ENCODE measurements around the gene DCDC1. TPM values are rescaled to one million over a fixed set of nuclear protein-coding genes. Genes with fewer than 3 reads are reported as not detected.

DCDC1 gene
- total RNA-seq, 4 donors from 2014 or later = 0.32 TPM; not detected in 3

GRCh38 chr11:30990625-30991296 lies 378.8 kb downstream of the DCDC1 start:
- H3K4me3 ChIP-seq = no peak overlapping the region
- H3K9me3 ChIP-seq = no peaks in the 10 kb centered on the region
- H3K4me1 ChIP-seq = no peaks in the 10 kb centered on the region
- no peak overlapping the region for H3K27ac ChIP-seq
- in situ Hi-C loops (cut with MboI; ENCODE audit: low pct_ligation_motif_present in 1 of 4, low pct_unique_long_range_greater_than_20kb in 1 of 4, low sequenced_read_pairs in 3 of 4) = no loop called here
- H3K27me3 ChIP-seq = no peaks in the 10 kb centered on the region
- WGBS, 2 donors (ENCODE audit: low coverage in 1 of 2) = 44 to 55% methylated on average over 6 to 7 of the region's 7 CpGs
- no peak for DNase-seq
- intact Hi-C loops (cut with DNase I; ENCODE audit: low total_unique reads) = no loop called here
- no peaks in the 10 kb centered on the region for H3K36me3 ChIP-seq
- no peak for TF ChIP-seq POLR2A (IDR thresholded peaks at IDR 0.05)
- TF ChIP-seq EP300 (IDR thresholded peaks at IDR 0.05; ENCODE audit: low read depth) = no peak
- no peak for TF ChIP-seq POLR2AphosphoS5 (IDR thresholded peaks at IDR 0.05)
- TF ChIP-seq CTCF (IDR thresholded peaks at IDR 0.05) = no peak

- no peak for DNase-seq
- TF ChIP-seq EP300 (IDR thresholded peaks at IDR 0.05; ENCODE audit: low read depth) (no peak), POLR2AphosphoS5 (IDR thresholded peaks at IDR 0.05) (no peak), POLR2A (IDR thresholded peaks at IDR 0.05) (no peak), CTCF (IDR thresholded peaks at IDR 0.05) (no peak)
- intact Hi-C loops (cut with DNase I; ENCODE audit: low total_unique reads) (no loop called here), in situ Hi-C loops (cut with MboI; ENCODE audit: low pct_ligation_motif_present in 1 of 4, low pct_unique_long_range_greater_than_20kb in 1 of 4, low sequenced_read_pairs in 3 of 4) (no loop called here)
- Histone ChIP-seq H3K36me3 (no peaks in the 10 kb centered on the region), H3K9me3 (no peaks in the 10 kb centered on the region), H3K4me3 (no peak overlapping the region), H3K27ac (no peak overlapping the region), H3K4me1 (no peaks in the 10 kb centered on the region), H3K27me3 (no peaks in the 10 kb centered on the region)
Measured at GRCh38 chr11:30987819-30988218, 381.7 kb downstream of the DCDC1 start.

GRCh38 chr11:30985536-30985935 lies 384.0 kb downstream of the DCDC1 start:
- H3K27ac ChIP-seq = no peak overlapping the region
- no peaks in the 10 kb centered on the region for H3K27me3 ChIP-seq
- no peaks in the 10 kb centered on the region for H3K36me3 ChIP-seq
- intact Hi-C loops (cut with DNase I; ENCODE audit: low total_unique reads) (no loop called here), in situ Hi-C loops (cut with MboI; ENCODE audit: low pct_ligation_motif_present in 1 of 4, low pct_unique_long_range_greater_than_20kb in 1 of 4, low sequenced_read_pairs in 3 of 4) (no loop called here)
- no peak overlapping the region for H3K4me3 ChIP-seq
- H3K9me3 ChIP-seq = no peaks in the 10 kb centered on the region
- TF ChIP-seq POLR2A (IDR thresholded peaks at IDR 0.05) = no peak
- DNase-seq = no peak
- H3K4me1 ChIP-seq = no peaks in the 10 kb centered on the region

- no peaks in the 10 kb centered on the region for H3K4me1 ChIP-seq
- no peak overlapping the region for H3K4me3 ChIP-seq
- no peaks in the 10 kb centered on the region for H3K27me3 ChIP-seq
- H3K27ac ChIP-seq = no peak overlapping the region
- H3K36me3 ChIP-seq = no peaks in the 10 kb centered on the region
- 59 to 82% methylated on average over 3 of the region's 3 CpGs for WGBS, 2 donors (ENCODE audit: low coverage in 1 of 2)
- intact Hi-C loops (cut with DNase I; ENCODE audit: low total_unique reads) (no loop called here), in situ Hi-C loops (cut with MboI; ENCODE audit: low pct_ligation_motif_present in 1 of 4, low pct_unique_long_range_greater_than_20kb in 1 of 4, low sequenced_read_pairs in 3 of 4) (no loop called here)
- no peak for TF ChIP-seq POLR2AphosphoS5 (IDR thresholded peaks at IDR 0.05)
- TF ChIP-seq EP300 (IDR thresholded peaks at IDR 0.05; ENCODE audit: low read depth) = no peak
- TF ChIP-seq POLR2A (IDR thresholded peaks at IDR 0.05) = no peak
- TF ChIP-seq CTCF (IDR thresholded peaks at IDR 0.05) = no peak
- no peak for DNase-seq
- H3K9me3 ChIP-seq = no peaks in the 10 kb centered on the region
Measured at GRCh38 chr11:30984827-30985226, 384.7 kb downstream of the DCDC1 start.

GRCh38 chr11:30984442-30984816 lies 385.1 kb downstream of the DCDC1 start:
- no peaks in the 10 kb centered on the region for H3K9me3 ChIP-seq
- H3K36me3 ChIP-seq = no peaks in the 10 kb centered on the region
- no peak overlapping the region for H3K27ac ChIP-seq
- WGBS, 2 donors (ENCODE audit: low coverage in 1 of 2) = 74% methylated on average over 4 of the region's 4 CpGs; no CpG with 5 or more reads in 1 of the 2 donors
- TF ChIP-seq EP300 (IDR thresholded peaks at IDR 0.05; ENCODE audit: low read depth) (no peak), CTCF (IDR thresholded peaks at IDR 0.05) (no peak), POLR2A (IDR thresholded peaks at IDR 0.05) (no peak), POLR2AphosphoS5 (IDR thresholded peaks at IDR 0.05) (no peak)
- no peak overlapping the region for H3K4me3 ChIP-seq
- in situ Hi-C loops (cut with MboI; ENCODE audit: low pct_ligation_motif_present in 1 of 4, low pct_unique_long_range_greater_than_20kb in 1 of 4, low sequenced_read_pairs in 3 of 4) (no loop called here), intact Hi-C loops (cut with DNase I; ENCODE audit: low total_unique reads) (no loop called here)
- no peaks in the 10 kb centered on the region for H3K4me1 ChIP-seq
- no peaks in the 10 kb centered on the region for H3K27me3 ChIP-seq
- DNase-seq = no peak
